ENCODE data around the gene RNMT.
"Not testable (repeated sequence)": the region's sequence is repeated elsewhere in the genome, so short reads cannot be mapped to it uniquely, and the experiment has no call there.

RNMT gene

GRCh38 chr18:13726232-13726971 is at the start of gene RNMT, which contains the start of gene FAM210A:
TSS of gene RNMT (plus strand) at chr18:13726673. CDS start at chr18:13731518, 4,845 bp downstream.
TSS of gene FAM210A (minus strand) at chr18:13726558. CDS start at chr18:13682077, 44,481 bp downstream.
- peak; percentile 83 to 89 for DNase-seq (ENCODE audit: low read depth in 1 of 2, low spot score in 1 of 2)

GRCh38 chr18:13677350-13677749 is 49.1 kb upstream of the RNMT start:
- DNase-seq (ENCODE audit: low read depth in 1 of 2, low spot score in 1 of 2), result not testable (repeated sequence)

- DNase-seq (ENCODE audit: low read depth in 1 of 2, low spot score in 1 of 2), result no peak
Measured at GRCh38 chr18:13680612-13681011, 45.9 kb upstream of the RNMT start.

- no peak for DNase-seq (ENCODE audit: low read depth in 1 of 2, low spot score in 1 of 2)
Measured at GRCh38 chr18:13681701-13682100, 44.8 kb upstream of the RNMT start.

GRCh38 chr18:13684546-13684945 is 41.9 kb upstream of the RNMT start:
- DNase-seq (ENCODE audit: low read depth in 1 of 2, low spot score in 1 of 2), result no peak

GRCh38 chr18:13688191-13689136 is 38.0 kb upstream of the RNMT start:
- DNase-seq (ENCODE audit: low read depth in 1 of 2, low spot score in 1 of 2), result no peak

- DNase-seq (ENCODE audit: low read depth in 1 of 2, low spot score in 1 of 2), result not testable (repeated sequence)
Measured at GRCh38 chr18:13690060-13690459, 36.4 kb upstream of the RNMT start.

- not testable (repeated sequence) for DNase-seq (ENCODE audit: low read depth in 1 of 2, low spot score in 1 of 2)
Measured at GRCh38 chr18:13695337-13695736, 31.1 kb upstream of the RNMT start.

- DNase-seq (ENCODE audit: low read depth in 1 of 2, low spot score in 1 of 2), result no peak
Measured at GRCh38 chr18:13696961-13697360, 29.5 kb upstream of the RNMT start.

GRCh38 chr18:13700153-13700552 is 26.3 kb upstream of the RNMT start:
- no peak for DNase-seq (ENCODE audit: low read depth in 1 of 2, low spot score in 1 of 2)

- no peak for DNase-seq (ENCODE audit: low read depth in 1 of 2, low spot score in 1 of 2)
Measured at GRCh38 chr18:13703899-13704298, 22.6 kb upstream of the RNMT start.

GRCh38 chr18:13710414-13710831 is 16.1 kb upstream of the RNMT start:
- DNase-seq (ENCODE audit: low read depth in 1 of 2, low spot score in 1 of 2), result no peak

GRCh38 chr18:13712400-13713131 is 13.9 kb upstream of the RNMT start:
- DNase-seq (ENCODE audit: low read depth in 1 of 2, low spot score in 1 of 2), result no peak

GRCh38 chr18:13713455-13714055 is 12.9 kb upstream of the RNMT start:
- no peak for DNase-seq (ENCODE audit: low read depth in 1 of 2, low spot score in 1 of 2)

- DNase-seq (ENCODE audit: low read depth in 1 of 2, low spot score in 1 of 2), result no peak
Measured at GRCh38 chr18:13715330-13715729, 11.1 kb upstream of the RNMT start.

GRCh38 chr18:13716916-13717315 is 9.6 kb upstream of the RNMT start:
- DNase-seq (ENCODE audit: low read depth in 1 of 2, low spot score in 1 of 2), result no peak

- DNase-seq (ENCODE audit: low read depth in 1 of 2, low spot score in 1 of 2), result no peak
Measured at GRCh38 chr18:13720123-13720522, 6.3 kb upstream of the RNMT start.

GRCh38 chr18:13720847-13721246 is 5.6 kb upstream of the RNMT start:
- DNase-seq (ENCODE audit: low read depth in 1 of 2, low spot score in 1 of 2), result no peak

GRCh38 chr18:13725566-13726231 is 774 bp upstream of the RNMT start:
- no peak for DNase-seq (ENCODE audit: low read depth in 1 of 2, low spot score in 1 of 2)

GRCh38 chr18:13726972-13727331 is 479 bp downstream of the RNMT start:
- DNase-seq (ENCODE audit: low read depth in 1 of 2, low spot score in 1 of 2), result peak in 1 of 2 donors; percentile 18

Measured in stimulated activated CD4-positive, alpha-beta T cell treated with anti-CD3 and anti-CD28 coated beads, Interleukin-15, amount 100 ng/mL, for 1 hour (primary cell).